Liver (tissue), 9 donors: ENCODE results near the gene MAST2. TPM values are rescaled to one million over a fixed set of nuclear protein-coding genes. Genes with fewer than 3 reads are reported as not detected.
"Not testable (repeated sequence)": the region's sequence is repeated elsewhere in the genome, so short reads cannot be mapped to it uniquely, and the experiment has no call there.

Experiments
- DNase-seq: peaks from one replicate; pipeline ENCODE4 v3.0.0-alpha.2; 2017; ENCODE audit warnings: low spot score
- H3K27ac ChIP-seq, 2 donors: one replicate each; pipeline ENCODE4 v1.7.0; 2013; ENCODE audit warnings: inconsistent platforms in 2 of 2, low read length in 2 of 2, control low read depth in 1 of 2, low read depth in 1 of 2, mild to moderate bottlenecking in 1 of 2
- H3K27me3 ChIP-seq, 4 donors: one replicate each; pipeline versions ENCODE4 v1.6.1 to v1.7.0; 2013; ENCODE audit warnings: low read length in 3 of 4, inconsistent platforms in 1 of 4, mild to moderate bottlenecking in 1 of 4, moderate library complexity in 1 of 4; ENCODE audit not compliant: control insufficient read depth in 4 of 4, insufficient read depth in 4 of 4
- H3K36me3 ChIP-seq, 4 donors: one replicate each; pipeline versions ENCODE4 v1.6.1 to v1.7.0; 2013; ENCODE audit warnings: low read length in 3 of 4, mild to moderate bottlenecking in 3 of 4, low read depth in 1 of 4, moderate library complexity in 1 of 4; ENCODE audit not compliant: control insufficient read depth in 4 of 4, insufficient read depth in 3 of 4
- H3K4me1 ChIP-seq, 4 donors: one replicate each; pipeline versions ENCODE4 v1.6.1 to v1.7.0; 2013; ENCODE audit warnings: low read length in 3 of 4, mild to moderate bottlenecking in 3 of 4, moderate library complexity in 1 of 4; ENCODE audit not compliant: control insufficient read depth in 4 of 4, insufficient read depth in 4 of 4
- H3K4me3 ChIP-seq, 3 donors: one replicate each; pipeline versions ENCODE4 v1.6.1 to v1.7.0; 2013; ENCODE audit warnings: low read length in 3 of 3, control low read depth in 1 of 3, low read depth in 1 of 3, mild to moderate bottlenecking in 1 of 3
- H3K9ac ChIP-seq, 2 donors: one replicate each; pipeline ENCODE4 v1.7.0; 2013; ENCODE audit warnings: low read length in 2 of 2, mild to moderate bottlenecking in 2 of 2, moderate library complexity in 2 of 2, control low read depth in 1 of 2, low read depth in 1 of 2
- H3K9me3 ChIP-seq, 4 donors: one replicate each; pipeline versions ENCODE4 v1.6.1 to v1.7.0; 2013; ENCODE audit warnings: low read length in 3 of 4; ENCODE audit not compliant: control insufficient read depth in 4 of 4
- ATF3 ChIP-seq: IDR thresholded peaks from 2 replicates; pipeline ENCODE4 v1.6.1; 2016; ENCODE audit warnings: antibody characterized with exemption
- GABPA ChIP-seq, 2 donors: IDR thresholded peaks in 1 of 2; conservative IDR thresholded peaks in 1 of 2; 2 replicates each; pipeline ENCODE4 v1.6.1; 2016; ENCODE audit warnings: antibody characterized with exemption in 2 of 2, mild to moderate bottlenecking in 1 of 2, moderate library complexity in 1 of 2
- HNF4A ChIP-seq, 2 donors: conservative IDR thresholded peaks; 2 replicates each; pipeline ENCODE4 v1.6.1; 2016; ENCODE audit warnings: antibody characterized with exemption in 2 of 2, mild to moderate bottlenecking in 2 of 2
- MAX ChIP-seq: IDR thresholded peaks from 2 replicates; pipeline ENCODE4 v1.6.1; 2016; ENCODE audit warnings: antibody characterized with exemption
- NR2F2 ChIP-seq: IDR thresholded peaks from 2 replicates; pipeline ENCODE4 v1.6.1; 2016; ENCODE audit warnings: antibody characterized with exemption
- RAD21 ChIP-seq, 2 donors: IDR thresholded peaks; 2 replicates each; pipeline ENCODE4 v1.6.1; 2016; ENCODE audit warnings: antibody characterized with exemption in 2 of 2, mild to moderate bottlenecking in 2 of 2
- REST ChIP-seq: IDR thresholded peaks from 2 replicates; pipeline ENCODE4 v1.6.1; 2016; ENCODE audit warnings: antibody characterized with exemption, mild to moderate bottlenecking
- RXRA ChIP-seq, 2 donors: IDR thresholded peaks; 2 replicates each; pipeline ENCODE4 v1.6.1; 2017 to 2018; ENCODE audit warnings: antibody characterized with exemption in 2 of 2, mild to moderate bottlenecking in 1 of 2
- TAF1 ChIP-seq: conservative IDR thresholded peaks from 2 replicates; pipeline ENCODE4 v1.6.1; 2016; ENCODE audit warnings: antibody characterized with exemption, mild to moderate bottlenecking
- YY1 ChIP-seq: IDR thresholded peaks from 2 replicates; pipeline ENCODE4 v1.6.1; 2016; ENCODE audit warnings: antibody characterized with exemption, mild to moderate bottlenecking
- WGBS: extraction: QIAGEN DNeasy Blood & Tissue Kit; methylation state at CpG from one replicate; pipeline ENCODE4 v1.1.7; 2013; 5-methylcytosine and 5-hydroxymethylcytosine counted together
- polyA plus RNA-seq, 2 donors: library from polyadenylated mRNA; stranded (reverse) in 1 of 2; unstranded in 1 of 2; fragments of 200-250 nt in 1 of 2; fragments of >200 nt in 1 of 2; fragmentation: Nextera tagmentation in 1 of 2; extraction: Ambion mirVana in 1 of 2; gene quantifications; one replicate each; pipeline versions ENCODE4 v1.2.1 to v1.2.3, GENCODE V29; 2013 to 2015
- total RNA-seq, 2 donors: library from RNA; depleted of rRNA; stranded (reverse); fragments of >200 nt; gene quantifications; one replicate each; pipeline ENCODE4 v1.2.3, GENCODE V29; 2014
- TF ChIP-seq, protein P1 (sequence below): fragments of 150-350 bp; IDR thresholded peaks from 2 replicates; pipeline ENCODE4 v1.5.1; 2017; ENCODE audit warnings: improper control_type of control experiment, low read depth, low read length; ENCODE audit not compliant: missing input control
- donor health status: healthy.
- donor health status: healthy.
- donor health status: healthy.
- donor health status: healthy.
- donor health status: healthy.

The MAST2 gene
- total and polyA plus RNA-seq, 4 donors = 4.8 to 9.6 (median 5.7) TPM

GRCh38 chr1:45842786-45843185, 39.4 kb downstream of the MAST2 start:
- 92% methylated on average over 1 of the region's 1 CpG for WGBS
- no peak for TF ChIP-seq REST

GRCh38 chr1:45843474-45843905, 40.1 kb downstream of the MAST2 start:
- H3K4me1 ChIP-seq = peaks cover 0 to 4% (median 0%) of the 10 kb centered on the region in 4 donors
- DNase-seq = no peak
- H3K27me3 ChIP-seq = no peaks in the 10 kb centered on the region
- TF ChIP-seq NR2F2 = no peak
- peak; percentile 61 to 65 for TF ChIP-seq RAD21 (IDR thresholded peaks at IDR 0.05)
- no peak overlapping the region for H3K27ac ChIP-seq
- H3K9me3 ChIP-seq = no peaks in the 10 kb centered on the region
- peaks cover 0 to 2% (median under 1%) of the 10 kb centered on the region in 4 donors for H3K36me3 ChIP-seq
- H3K4me3 ChIP-seq = no peak overlapping the region
- peak overlapping the region in 1 of 2 donors; percentile 2 for H3K9ac ChIP-seq

More at GRCh38 chr1:45842786-45843185, 39.4 kb downstream of the MAST2 start:
- Histone ChIP-seq H3K9me3 (no peaks in the 10 kb centered on the region), H3K4me1 (peaks cover 0 to 4% (median 0%) of the 10 kb centered on the region in 4 donors), H3K4me3 (no peak overlapping the region), H3K27ac (no peak overlapping the region), H3K36me3 (peaks cover 0 to 4% (median 0%) of the 10 kb centered on the region in 4 donors), H3K9ac (no peak overlapping the region), H3K27me3 (no peaks in the 10 kb centered on the region)
- no peak for DNase-seq

- H3K4me1 ChIP-seq, H3K36me3 ChIP-seq, H3K9me3 ChIP-seq, H3K27ac ChIP-seq, H3K4me3 ChIP-seq, H3K27me3 ChIP-seq, DNase-seq: not testable (repeated sequence)
- peak overlapping the region in 1 of 2 donors; percentile 2 for H3K9ac ChIP-seq
- WGBS = 80% methylated on average over 4 of the region's 4 CpGs
Observed at GRCh38 chr1:45844000-45844399, 40.6 kb downstream of the MAST2 start.

DNA sequence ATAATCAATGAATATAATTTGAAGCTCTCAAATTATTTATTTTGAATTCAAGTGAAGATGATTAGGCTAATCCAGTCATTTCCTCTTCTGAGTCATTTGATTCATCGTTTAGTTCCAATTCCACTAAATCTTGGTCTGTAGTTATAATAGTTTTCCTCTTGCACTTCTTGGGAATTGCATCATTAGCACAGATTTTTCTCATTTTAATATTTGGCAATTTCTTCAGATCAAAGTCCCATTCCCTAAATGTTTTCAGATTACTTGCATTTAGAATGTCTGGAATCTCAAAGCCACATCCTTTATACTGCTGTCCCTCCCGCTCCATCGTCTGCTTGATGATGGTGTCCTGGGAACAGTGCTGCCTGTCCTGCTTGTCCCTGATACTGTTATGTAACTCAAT, 43.5 kb downstream of the MAST2 start:
- H3K27ac ChIP-seq = no peak overlapping the region
- DNase-seq = no peak
- TF ChIP-seq ATF3 (no peak), TAF1 (no peak), NR2F2 (no peak), HNF4A (conservative IDR thresholded peaks at IDR 0.05) (no peak), RAD21 (IDR thresholded peaks at IDR 0.05) (no peak), GABPA (IDR thresholded peaks at IDR 0.05 in 1 of 2, conservative IDR thresholded peaks at IDR 0.05 in 1 of 2) (no peak), MAX (no peak), RXRA (IDR thresholded peaks at IDR 0.05) (no peak), YY1 (no peak), REST (no peak)
- TF ChIP-seq, protein P1, sequence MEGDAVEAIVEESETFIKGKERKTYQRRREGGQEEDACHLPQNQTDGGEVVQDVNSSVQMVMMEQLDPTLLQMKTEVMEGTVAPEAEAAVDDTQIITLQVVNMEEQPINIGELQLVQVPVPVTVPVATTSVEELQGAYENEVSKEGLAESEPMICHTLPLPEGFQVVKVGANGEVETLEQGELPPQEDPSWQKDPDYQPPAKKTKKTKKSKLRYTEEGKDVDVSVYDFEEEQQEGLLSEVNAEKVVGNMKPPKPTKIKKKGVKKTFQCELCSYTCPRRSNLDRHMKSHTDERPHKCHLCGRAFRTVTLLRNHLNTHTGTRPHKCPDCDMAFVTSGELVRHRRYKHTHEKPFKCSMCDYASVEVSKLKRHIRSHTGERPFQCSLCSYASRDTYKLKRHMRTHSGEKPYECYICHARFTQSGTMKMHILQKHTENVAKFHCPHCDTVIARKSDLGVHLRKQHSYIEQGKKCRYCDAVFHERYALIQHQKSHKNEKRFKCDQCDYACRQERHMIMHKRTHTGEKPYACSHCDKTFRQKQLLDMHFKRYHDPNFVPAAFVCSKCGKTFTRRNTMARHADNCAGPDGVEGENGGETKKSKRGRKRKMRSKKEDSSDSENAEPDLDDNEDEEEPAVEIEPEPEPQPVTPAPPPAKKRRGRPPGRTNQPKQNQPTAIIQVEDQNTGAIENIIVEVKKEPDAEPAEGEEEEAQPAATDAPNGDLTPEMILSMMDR = no peak

More for the DNA sequence above, 43.5 kb downstream of the MAST2 start:
- Histone ChIP-seq H3K27me3 (no peaks in the 10 kb centered on the region), H3K36me3 (peaks cover 0 to 2% (median 0%) of the 10 kb centered on the region in 4 donors), H3K4me1 (peaks cover 0 to 4% (median 0%) of the 10 kb centered on the region in 4 donors), H3K9me3 (no peaks in the 10 kb centered on the region), H3K4me3 (no peak overlapping the region), H3K9ac (no peak overlapping the region)
- 88% methylated on average over 3 of the region's 3 CpGs for WGBS
